Nasal cavity respiratory epithelium epithelial cell of viscerocranial mucosa (primary cell): ENCODE measurements around the gene RABL2B. TPM values are rescaled to one million over a fixed set of nuclear protein-coding genes. Genes with fewer than 3 reads are reported as not detected.

Experiments
- total RNA-seq: library from RNA; depleted of rRNA; stranded (reverse); fragments of >200 nt; gene quantifications from 2 replicates; pipeline ENCODE4 v1.2.3, GENCODE V29; 2014

The RABL2B gene
- 5.1 and 9.5 TPM in 2 replicates for total RNA-seq

GRCh38 chr22:50783033-50783879 lies at the start of gene RABL2B:
RABL2B (minus strand) TSS chr22:50783636; CDS start chr22:50782294, 1,342 bp downstream.

GRCh38 chr22:50737728-50738648 lies 45.4 kb downstream of the RABL2B start, which contains the start of gene ACR:
ACR (plus strand) TSS chr22:50738204; CDS start chr22:50738236, 32 bp downstream.

Other genes with a start within 250 kb of the RABL2B start
- gene KLHDC7B, start 237.7 kb downstream of the RABL2B start, total RNA-seq: 1.0 and 3.9 TPM in 2 replicates
- gene SYCE3, start 220.7 kb downstream of the RABL2B start, total RNA-seq: 0.28 TPM in 1 of 2 replicates, not detected in the other
- gene CPT1B, start 205.2 kb downstream of the RABL2B start, total RNA-seq: 1.7 and 14.2 TPM in 2 replicates
- 21.1 and 21.9 TPM in 2 replicates for gene CHKB, start 200.8 kb downstream of the RABL2B start, total RNA-seq
- 1.0 and 1.8 TPM in 2 replicates for gene MAPK8IP2, start 182.8 kb downstream of the RABL2B start, total RNA-seq
- gene ARSA, start 155.5 kb downstream of the RABL2B start, total RNA-seq: 13.0 and 50.1 TPM in 2 replicates
- gene SHANK3, start 110.8 kb downstream of the RABL2B start, total RNA-seq: 1.4 and 6.3 TPM in 2 replicates
- gene ACR, start 45.4 kb downstream of the RABL2B start, total RNA-seq: under 0.01 and 0.14 TPM in 2 replicates